Breast epithelium (tissue), 3 donors: ENCODE results near the gene VASP.

ENCODE experiments used
- POLR2A ChIP-seq: fragments of 450-650 bp; IDR thresholded peaks from one replicate; pipeline ENCODE4 v1.6.1; 2016; ENCODE audit warnings: antibody characterized with exemption, mild to moderate bottlenecking, moderate library complexity
- POLR2AphosphoS5 ChIP-seq, 3 donors: sonication (generic); formaldehyde crosslinking; IDR thresholded peaks; one replicate each; pipeline ENCODE4 v1.6.1; 2017; ENCODE audit warnings: antibody characterized with exemption in 3 of 3
- TF ChIP-seq, protein P1 (sequence below), 3 donors: fragments of 450-650 bp; IDR thresholded peaks; one replicate each; pipeline ENCODE4 v1.5.1; 2016 to 2017; ENCODE audit warnings: antibody characterized with exemption in 3 of 3, mild to moderate bottlenecking in 3 of 3, moderate library complexity in 3 of 3

DNA sequence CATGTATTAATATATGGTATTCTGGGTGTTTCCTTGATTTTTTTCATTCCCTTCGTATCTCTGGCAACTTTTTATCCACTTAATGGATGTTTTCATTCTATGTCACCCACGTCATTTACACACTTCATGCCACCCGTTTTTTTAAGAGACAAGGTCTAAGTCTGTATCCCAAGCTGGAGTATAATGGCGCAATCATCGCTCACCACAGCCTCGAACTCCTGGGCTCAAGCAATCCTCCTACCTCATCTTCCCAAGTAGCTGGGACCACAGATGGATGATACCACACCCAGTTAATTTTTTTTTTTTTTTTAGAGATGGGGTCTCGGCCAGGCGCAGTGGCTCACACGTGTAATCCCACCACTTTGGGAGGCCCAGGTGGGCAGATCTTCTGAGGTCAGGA is 3.4 kb upstream of the VASP start:
- TF ChIP-seq, protein P1, sequence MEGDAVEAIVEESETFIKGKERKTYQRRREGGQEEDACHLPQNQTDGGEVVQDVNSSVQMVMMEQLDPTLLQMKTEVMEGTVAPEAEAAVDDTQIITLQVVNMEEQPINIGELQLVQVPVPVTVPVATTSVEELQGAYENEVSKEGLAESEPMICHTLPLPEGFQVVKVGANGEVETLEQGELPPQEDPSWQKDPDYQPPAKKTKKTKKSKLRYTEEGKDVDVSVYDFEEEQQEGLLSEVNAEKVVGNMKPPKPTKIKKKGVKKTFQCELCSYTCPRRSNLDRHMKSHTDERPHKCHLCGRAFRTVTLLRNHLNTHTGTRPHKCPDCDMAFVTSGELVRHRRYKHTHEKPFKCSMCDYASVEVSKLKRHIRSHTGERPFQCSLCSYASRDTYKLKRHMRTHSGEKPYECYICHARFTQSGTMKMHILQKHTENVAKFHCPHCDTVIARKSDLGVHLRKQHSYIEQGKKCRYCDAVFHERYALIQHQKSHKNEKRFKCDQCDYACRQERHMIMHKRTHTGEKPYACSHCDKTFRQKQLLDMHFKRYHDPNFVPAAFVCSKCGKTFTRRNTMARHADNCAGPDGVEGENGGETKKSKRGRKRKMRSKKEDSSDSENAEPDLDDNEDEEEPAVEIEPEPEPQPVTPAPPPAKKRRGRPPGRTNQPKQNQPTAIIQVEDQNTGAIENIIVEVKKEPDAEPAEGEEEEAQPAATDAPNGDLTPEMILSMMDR (IDR thresholded peaks at IDR 0.05) = no peak
- TF ChIP-seq POLR2A (no peak), POLR2AphosphoS5 (IDR thresholded peaks at IDR 0.05) (no peak)
